ENCODE measurements around the gene CROCC2. TPM values are rescaled to one million over a fixed set of nuclear protein-coding genes. Genes with fewer than 3 reads are reported as not detected.
A peak's percentile ranks its signal among the peaks of the same experiment; 100 is the strongest.

The CROCC2 gene
- polyA plus RNA-seq, 1 donor = 0.09 TPM

- no peak for DNase-seq
- no CpG with 5 or more reads among the region's 29 CpGs for WGBS (ENCODE audit: insufficient coverage, low lambda C conversion rate)
- no peaks in the 10 kb centered on the region for H3K36me3 ChIP-seq (ENCODE audit: control insufficient read depth, insufficient read depth, low read length)
- H3K4me3 ChIP-seq (ENCODE audit: low read length) = no peak overlapping the region
- H3K4me1 ChIP-seq (ENCODE audit: control insufficient read depth, insufficient read depth, low read length) = no peaks in the 10 kb centered on the region
- H3K27me3 ChIP-seq (ENCODE audit: control insufficient read depth, insufficient read depth, low read length) = no peaks in the 10 kb centered on the region
- no peaks in the 10 kb centered on the region for H3K9me3 ChIP-seq (ENCODE audit: control insufficient read depth, low read depth, low read length)
- H3K27ac ChIP-seq (ENCODE audit: low read length) = no peak overlapping the region
Observed at GRCh38 chr2:240925568-240926515, 19.7 kb downstream of the CROCC2 start.

- Histone ChIP-seq H3K9me3 (ENCODE audit: control insufficient read depth, low read depth, low read length) (no peaks in the 10 kb centered on the region), H3K4me1 (ENCODE audit: control insufficient read depth, insufficient read depth, low read length) (no peaks in the 10 kb centered on the region), H3K27me3 (ENCODE audit: control insufficient read depth, insufficient read depth, low read length) (no peaks in the 10 kb centered on the region), H3K36me3 (ENCODE audit: control insufficient read depth, insufficient read depth, low read length) (no peaks in the 10 kb centered on the region), H3K4me3 (ENCODE audit: low read length) (no peak overlapping the region), H3K27ac (ENCODE audit: low read length) (no peak overlapping the region)
- 93% methylated on average over 3 of the region's 38 CpGs for WGBS (ENCODE audit: insufficient coverage, low lambda C conversion rate)
- DNase-seq = peak in 1 of 2 donors; percentile 43
Observed at GRCh38 chr2:240926516-240927389, 20.6 kb downstream of the CROCC2 start.

- no peak overlapping the region for H3K4me3 ChIP-seq (ENCODE audit: low read length)
- H3K27me3 ChIP-seq (ENCODE audit: control insufficient read depth, insufficient read depth, low read length) = no peaks in the 10 kb centered on the region
- no peak overlapping the region for H3K27ac ChIP-seq (ENCODE audit: low read length)
- DNase-seq = no peak
- no peaks in the 10 kb centered on the region for H3K9me3 ChIP-seq (ENCODE audit: control insufficient read depth, low read depth, low read length)
- H3K36me3 ChIP-seq (ENCODE audit: control insufficient read depth, insufficient read depth, low read length) = no peaks in the 10 kb centered on the region
- 60% methylated on average over 2 of the region's 7 CpGs for WGBS (ENCODE audit: insufficient coverage, low lambda C conversion rate)
- H3K4me1 ChIP-seq (ENCODE audit: control insufficient read depth, insufficient read depth, low read length) = no peaks in the 10 kb centered on the region
Observed at GRCh38 chr2:240927390-240927781, 21.2 kb downstream of the CROCC2 start.

- no peak for DNase-seq
- WGBS (ENCODE audit: insufficient coverage, low lambda C conversion rate) = no CpG with 5 or more reads among the region's 24 CpGs
- no peaks in the 10 kb centered on the region for H3K27me3 ChIP-seq (ENCODE audit: control insufficient read depth, insufficient read depth, low read length)
- no peaks in the 10 kb centered on the region for H3K9me3 ChIP-seq (ENCODE audit: control insufficient read depth, low read depth, low read length)
- H3K36me3 ChIP-seq (ENCODE audit: control insufficient read depth, insufficient read depth, low read length) = no peaks in the 10 kb centered on the region
- H3K27ac ChIP-seq (ENCODE audit: low read length) = no peak overlapping the region
- no peak overlapping the region for H3K4me3 ChIP-seq (ENCODE audit: low read length)
- no peaks in the 10 kb centered on the region for H3K4me1 ChIP-seq (ENCODE audit: control insufficient read depth, insufficient read depth, low read length)
Observed at GRCh38 chr2:240928476-240929363, 22.6 kb downstream of the CROCC2 start.

GRCh38 chr2:240929364-240930095 is 23.4 kb downstream of the CROCC2 start:
- no peaks in the 10 kb centered on the region for H3K4me1 ChIP-seq (ENCODE audit: control insufficient read depth, insufficient read depth, low read length)
- WGBS (ENCODE audit: insufficient coverage, low lambda C conversion rate) = 30% methylated on average over 2 of the region's 10 CpGs
- DNase-seq = no peak
- no peak overlapping the region for H3K27ac ChIP-seq (ENCODE audit: low read length)
- no peaks in the 10 kb centered on the region for H3K9me3 ChIP-seq (ENCODE audit: control insufficient read depth, low read depth, low read length)
- H3K36me3 ChIP-seq (ENCODE audit: control insufficient read depth, insufficient read depth, low read length) = no peaks in the 10 kb centered on the region
- H3K27me3 ChIP-seq (ENCODE audit: control insufficient read depth, insufficient read depth, low read length) = no peaks in the 10 kb centered on the region
- no peak overlapping the region for H3K4me3 ChIP-seq (ENCODE audit: low read length)

GRCh38 chr2:240930096-240930630 is 24.0 kb downstream of the CROCC2 start:
- no peak overlapping the region for H3K27ac ChIP-seq (ENCODE audit: low read length)
- H3K36me3 ChIP-seq (ENCODE audit: control insufficient read depth, insufficient read depth, low read length) = no peaks in the 10 kb centered on the region
- no peak overlapping the region for H3K4me3 ChIP-seq (ENCODE audit: low read length)
- DNase-seq = no peak
- no peaks in the 10 kb centered on the region for H3K4me1 ChIP-seq (ENCODE audit: control insufficient read depth, insufficient read depth, low read length)
- no peaks in the 10 kb centered on the region for H3K9me3 ChIP-seq (ENCODE audit: control insufficient read depth, low read depth, low read length)
- WGBS (ENCODE audit: insufficient coverage, low lambda C conversion rate) = no CpG with 5 or more reads among the region's 12 CpGs
- H3K27me3 ChIP-seq (ENCODE audit: control insufficient read depth, insufficient read depth, low read length) = no peaks in the 10 kb centered on the region

GRCh38 chr2:240930631-240931318 is 24.6 kb downstream of the CROCC2 start:
- Histone ChIP-seq H3K27me3 (ENCODE audit: control insufficient read depth, insufficient read depth, low read length) (no peaks in the 10 kb centered on the region), H3K27ac (ENCODE audit: low read length) (no peak overlapping the region), H3K4me3 (ENCODE audit: low read length) (no peak overlapping the region), H3K9me3 (ENCODE audit: control insufficient read depth, low read depth, low read length) (no peaks in the 10 kb centered on the region), H3K4me1 (ENCODE audit: control insufficient read depth, insufficient read depth, low read length) (no peaks in the 10 kb centered on the region), H3K36me3 (ENCODE audit: control insufficient read depth, insufficient read depth, low read length) (no peaks in the 10 kb centered on the region)
- DNase-seq = no peak
- WGBS (ENCODE audit: insufficient coverage, low lambda C conversion rate) = no CpG with 5 or more reads among the region's 26 CpGs

GRCh38 chr2:240931319-240931949 is 25.3 kb downstream of the CROCC2 start:
- DNase-seq = no peak
- Histone ChIP-seq H3K27me3 (ENCODE audit: control insufficient read depth, insufficient read depth, low read length) (no peaks in the 10 kb centered on the region), H3K4me1 (ENCODE audit: control insufficient read depth, insufficient read depth, low read length) (no peaks in the 10 kb centered on the region), H3K36me3 (ENCODE audit: control insufficient read depth, insufficient read depth, low read length) (no peaks in the 10 kb centered on the region), H3K27ac (ENCODE audit: low read length) (no peak overlapping the region), H3K4me3 (ENCODE audit: low read length) (no peak overlapping the region), H3K9me3 (ENCODE audit: control insufficient read depth, low read depth, low read length) (no peaks in the 10 kb centered on the region)
- WGBS (ENCODE audit: insufficient coverage, low lambda C conversion rate) = no CpG with 5 or more reads among the region's 11 CpGs

Data from large intestine (tissue), 3 donors.